ENCODE results near the gene NACC1. TPM values are rescaled to one million over a fixed set of nuclear protein-coding genes. Genes with fewer than 3 reads are reported as not detected.

The NACC1 gene
- total RNA-seq, 3 donors from 2014 or later: 8.5 to 20.5 (median 19.7) TPM

GRCh38 chr19:13083008-13083404 lies 35.1 kb upstream of the NACC1 start:
- H3K27ac ChIP-seq: peak overlapping the region; percentile 27 to 33
- H3K36me3 ChIP-seq: no peaks in the 10 kb centered on the region
- TF ChIP-seq POLR2AphosphoS5 (IDR thresholded peaks at IDR 0.05): no peak
- TF ChIP-seq POLR2A (IDR thresholded peaks at IDR 0.05): no peak
- TF ChIP-seq CTCF (IDR thresholded peaks at IDR 0.05): no peak
- H3K9me3 ChIP-seq: no peaks in the 10 kb centered on the region
- intact Hi-C loops (cut with DNase I; ENCODE audit: low total_unique reads): no loop called here
- peaks cover 13 to 15% of the 10 kb centered on the region in 2 donors for H3K4me1 ChIP-seq
- no peak for DNase-seq (ENCODE audit: low spot score in 2 of 2)
- no peaks in the 10 kb centered on the region for H3K27me3 ChIP-seq
- H3K4me3 ChIP-seq: no peak overlapping the region

- H3K36me3 ChIP-seq: no peaks in the 10 kb centered on the region
- no peaks in the 10 kb centered on the region for H3K9me3 ChIP-seq
- intact Hi-C loops (cut with DNase I; ENCODE audit: low total_unique reads): no loop called here
- H3K27ac ChIP-seq: peak overlapping the region; percentile 27 to 33
- no peak for TF ChIP-seq CTCF (IDR thresholded peaks at IDR 0.05)
- H3K27me3 ChIP-seq: no peaks in the 10 kb centered on the region
- no peak overlapping the region for H3K4me3 ChIP-seq
- H3K4me1 ChIP-seq: peaks cover 8 to 11% of the 10 kb centered on the region in 2 donors
- DNase-seq (ENCODE audit: low spot score in 2 of 2): no peak
Measured at GRCh38 chr19:13083627-13084026, 34.4 kb upstream of the NACC1 start.

- H3K4me1 ChIP-seq: peaks cover 0 to 4% of the 10 kb centered on the region in 2 donors
- no peaks in the 10 kb centered on the region for H3K9me3 ChIP-seq
- H3K4me3 ChIP-seq: no peak overlapping the region
- TF ChIP-seq POLR2A (IDR thresholded peaks at IDR 0.05): no peak
- DNase-seq (ENCODE audit: low spot score in 2 of 2): no peak
- intact Hi-C loops (cut with DNase I; ENCODE audit: low total_unique reads): no loop called here
- peak overlapping the region; percentile 50 to 55 for H3K27ac ChIP-seq
- no peaks in the 10 kb centered on the region for H3K27me3 ChIP-seq
- H3K36me3 ChIP-seq: no peaks in the 10 kb centered on the region
Measured at GRCh38 chr19:13085666-13086065, 32.4 kb upstream of the NACC1 start.

- Histone ChIP-seq H3K27me3 (no peaks in the 10 kb centered on the region), H3K4me3 (no peak overlapping the region), H3K36me3 (no peaks in the 10 kb centered on the region), H3K4me1 (peaks cover 0 to 4% of the 10 kb centered on the region in 2 donors), H3K27ac (peak overlapping the region; percentile 50 to 55), H3K9me3 (no peaks in the 10 kb centered on the region)
- no peak for DNase-seq (ENCODE audit: low spot score in 2 of 2)
- TF ChIP-seq POLR2AphosphoS5 (IDR thresholded peaks at IDR 0.05): no peak
- TF ChIP-seq CTCF (IDR thresholded peaks at IDR 0.05): no peak
- no peak for TF ChIP-seq POLR2A (IDR thresholded peaks at IDR 0.05)
- intact Hi-C loops (cut with DNase I; ENCODE audit: low total_unique reads): no loop called here
Measured at GRCh38 chr19:13086341-13086740, 31.7 kb upstream of the NACC1 start.

GRCh38 chr19:13087295-13087694 lies 30.8 kb upstream of the NACC1 start:
- peaks cover 5 to 9% of the 10 kb centered on the region in 2 donors for H3K4me1 ChIP-seq
- H3K9me3 ChIP-seq: no peaks in the 10 kb centered on the region

More at GRCh38 chr19:13087295-13087694, 30.8 kb upstream of the NACC1 start:
- no peaks in the 10 kb centered on the region for H3K27me3 ChIP-seq
- no peak for TF ChIP-seq POLR2AphosphoS5 (IDR thresholded peaks at IDR 0.05)
- no peak for TF ChIP-seq CTCF (IDR thresholded peaks at IDR 0.05)
- TF ChIP-seq POLR2A (IDR thresholded peaks at IDR 0.05): no peak
- H3K27ac ChIP-seq: peak overlapping the region; percentile 50 to 55
- intact Hi-C loops (cut with DNase I; ENCODE audit: low total_unique reads): no loop called here
- H3K36me3 ChIP-seq: no peaks in the 10 kb centered on the region
- DNase-seq (ENCODE audit: low spot score in 2 of 2): no peak
- H3K4me3 ChIP-seq: no peak overlapping the region

All from breast epithelium (tissue), 4 donors.